ENCODE results near the gene SLC4A5.
A peak's percentile ranks its signal among the peaks of the same experiment; 100 is the strongest.

The SLC4A5 gene, protein sequence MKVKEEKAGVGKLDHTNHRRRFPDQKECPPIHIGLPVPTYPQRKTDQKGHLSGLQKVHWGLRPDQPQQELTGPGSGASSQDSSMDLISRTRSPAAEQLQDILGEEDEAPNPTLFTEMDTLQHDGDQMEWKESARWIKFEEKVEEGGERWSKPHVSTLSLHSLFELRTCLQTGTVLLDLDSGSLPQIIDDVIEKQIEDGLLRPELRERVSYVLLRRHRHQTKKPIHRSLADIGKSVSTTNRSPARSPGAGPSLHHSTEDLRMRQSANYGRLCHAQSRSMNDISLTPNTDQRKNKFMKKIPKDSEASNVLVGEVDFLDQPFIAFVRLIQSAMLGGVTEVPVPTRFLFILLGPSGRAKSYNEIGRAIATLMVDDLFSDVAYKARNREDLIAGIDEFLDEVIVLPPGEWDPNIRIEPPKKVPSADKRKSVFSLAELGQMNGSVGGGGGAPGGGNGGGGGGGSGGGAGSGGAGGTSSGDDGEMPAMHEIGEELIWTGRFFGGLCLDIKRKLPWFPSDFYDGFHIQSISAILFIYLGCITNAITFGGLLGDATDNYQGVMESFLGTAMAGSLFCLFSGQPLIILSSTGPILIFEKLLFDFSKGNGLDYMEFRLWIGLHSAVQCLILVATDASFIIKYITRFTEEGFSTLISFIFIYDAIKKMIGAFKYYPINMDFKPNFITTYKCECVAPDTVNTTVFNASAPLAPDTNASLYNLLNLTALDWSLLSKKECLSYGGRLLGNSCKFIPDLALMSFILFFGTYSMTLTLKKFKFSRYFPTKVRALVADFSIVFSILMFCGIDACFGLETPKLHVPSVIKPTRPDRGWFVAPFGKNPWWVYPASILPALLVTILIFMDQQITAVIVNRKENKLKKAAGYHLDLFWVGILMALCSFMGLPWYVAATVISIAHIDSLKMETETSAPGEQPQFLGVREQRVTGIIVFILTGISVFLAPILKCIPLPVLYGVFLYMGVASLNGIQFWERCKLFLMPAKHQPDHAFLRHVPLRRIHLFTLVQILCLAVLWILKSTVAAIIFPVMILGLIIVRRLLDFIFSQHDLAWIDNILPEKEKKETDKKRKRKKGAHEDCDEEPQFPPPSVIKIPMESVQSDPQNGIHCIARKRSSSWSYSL

GRCh38 chr2:74343316-74343715 is at the start of gene SLC4A5:
Gene SLC4A5, minus strand, starts transcription at chr2:74343416. Its CDS starts 28,393 bp downstream, at chr2:74315023.
- no peak for DNase-seq

DNA sequence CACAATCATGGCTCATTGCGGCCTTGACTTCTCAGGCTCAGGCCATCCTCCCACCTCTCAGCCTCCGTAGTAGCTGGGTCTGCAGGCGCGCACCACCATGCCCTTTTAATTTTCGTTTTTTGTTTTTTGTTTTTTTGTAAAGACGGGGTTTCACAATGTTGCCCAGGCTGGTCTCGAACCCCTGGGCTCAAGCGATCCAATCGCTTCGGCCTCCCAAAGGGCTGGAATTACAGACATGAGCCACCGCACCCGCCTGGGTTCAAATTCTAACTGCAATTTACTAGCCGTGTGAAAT is 49.2 kb upstream of the SLC4A5 start:
- no peak for DNase-seq

DNA sequence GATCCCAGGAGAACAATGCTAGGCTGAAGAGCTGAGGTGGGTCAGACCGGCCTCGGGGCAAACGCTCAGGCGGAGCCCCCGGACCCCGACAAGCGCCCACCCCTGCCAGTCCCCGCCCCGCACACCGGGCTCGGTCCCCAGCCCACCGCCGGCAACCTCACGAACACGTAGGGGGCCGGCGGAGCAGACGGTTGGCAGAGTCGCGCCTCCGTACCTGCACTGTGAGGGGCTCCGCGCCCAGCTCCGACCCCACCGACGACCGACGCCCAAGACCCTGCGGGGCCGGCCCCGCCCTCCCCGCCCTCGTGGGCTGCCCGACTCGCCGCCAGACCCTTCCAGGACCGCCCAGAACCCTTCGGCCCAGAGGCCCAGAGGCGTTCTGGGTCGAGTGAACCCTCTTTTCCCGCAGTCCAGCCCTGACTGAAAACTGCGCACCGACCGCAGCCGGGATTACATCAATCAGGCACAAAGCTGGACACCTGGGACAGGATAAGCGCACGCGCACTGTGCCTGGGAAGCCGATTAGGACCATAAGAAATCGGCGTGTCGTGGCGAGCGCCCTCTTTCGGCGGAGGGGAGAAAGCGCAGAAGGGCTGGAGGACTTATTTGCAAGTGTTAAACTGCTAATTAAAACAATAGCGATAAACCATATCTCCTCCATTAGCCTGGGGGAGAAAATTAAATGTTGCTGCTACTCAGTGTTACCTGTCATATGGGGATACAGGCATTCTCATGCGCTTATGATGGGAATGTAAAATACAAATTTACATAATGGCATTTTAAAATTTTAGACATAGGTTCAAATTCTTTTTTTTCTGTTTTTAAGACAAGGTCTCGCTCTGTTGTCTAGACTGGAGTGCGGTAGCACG is 48.6 kb upstream of the SLC4A5 start:
- DNase-seq = peak; percentile 92 to 94

DNA sequence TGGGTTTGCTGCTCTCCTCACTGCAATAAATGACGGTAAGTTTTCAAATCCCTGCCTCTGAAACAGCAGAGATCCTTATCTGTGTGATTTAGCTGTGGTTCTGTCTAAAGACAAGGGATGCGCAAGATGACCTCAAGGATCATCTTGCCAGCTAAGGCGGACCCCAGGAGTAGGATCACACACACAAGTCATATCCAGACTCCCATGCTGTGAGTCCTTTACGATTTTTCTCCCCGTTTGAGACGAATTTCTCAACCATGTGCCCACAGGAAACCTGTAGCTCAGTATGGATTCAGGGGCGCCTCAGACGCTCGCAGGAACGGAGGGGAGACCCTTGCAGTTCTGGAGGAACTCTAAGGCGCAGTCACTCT is 48.0 kb upstream of the SLC4A5 start:
- peak in 1 of 2 experiments; percentile 10 for DNase-seq

DNA sequence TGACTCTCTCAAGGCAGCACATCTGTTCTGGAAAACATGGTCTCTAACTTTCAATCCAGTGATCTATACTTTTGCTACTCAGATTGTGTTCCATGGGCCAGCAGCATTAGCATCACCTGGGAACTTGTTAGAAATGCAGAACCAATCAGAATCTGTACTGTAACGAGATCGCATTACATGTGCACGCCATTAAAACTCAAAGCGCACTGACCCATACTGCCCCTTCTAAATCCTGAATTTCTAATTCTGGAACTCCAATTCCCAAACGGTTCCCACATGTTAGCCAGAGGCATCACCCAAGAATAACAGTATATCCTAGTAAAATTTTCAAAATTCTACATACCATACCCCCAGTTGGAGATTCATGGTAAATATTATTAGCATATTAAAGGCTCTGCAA is 47.4 kb upstream of the SLC4A5 start:
- no peak for DNase-seq

GRCh38 chr2:74387346-74387745 is 44.1 kb upstream of the SLC4A5 start:
- DNase-seq = no peak

DNA sequence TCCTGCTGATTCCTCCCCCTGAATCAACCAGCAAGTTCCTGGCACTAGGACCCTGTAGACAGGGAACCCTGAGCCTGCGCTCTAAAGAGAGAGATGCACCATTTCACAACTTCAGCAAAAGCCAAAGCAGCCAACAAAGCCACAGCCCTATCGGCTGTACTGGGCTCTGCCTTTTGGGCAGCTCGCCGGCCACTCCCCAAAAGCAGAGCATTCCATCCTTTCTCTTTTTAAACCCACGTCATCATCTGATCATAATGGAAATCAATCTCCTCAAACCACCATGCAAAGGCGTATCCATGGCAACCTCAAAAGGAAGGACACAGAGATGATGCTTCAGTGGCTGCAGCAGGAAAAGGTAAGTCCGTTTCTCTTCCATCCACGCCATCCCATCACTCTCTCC is 42.2 kb upstream of the SLC4A5 start:
- DNase-seq = no peak

DNA sequence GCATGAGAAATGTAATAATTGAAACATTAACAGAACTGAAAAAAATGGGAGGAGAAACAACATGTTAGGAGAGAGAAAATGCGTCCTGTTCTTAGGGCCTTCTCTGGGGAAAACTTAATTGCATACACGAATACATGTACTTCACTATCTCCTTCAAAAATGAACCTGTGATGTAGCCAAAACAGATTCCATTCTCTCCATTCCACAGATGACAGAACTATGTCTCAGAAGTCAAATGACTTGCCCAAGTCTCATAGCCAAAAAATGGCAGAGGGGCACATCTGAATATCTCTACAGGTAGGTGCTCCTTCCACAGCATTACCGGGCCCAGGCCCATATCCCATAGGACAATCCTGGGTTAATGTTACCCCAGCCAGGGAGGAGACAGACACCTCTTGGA is 40.8 kb upstream of the SLC4A5 start:
- DNase-seq = no peak

- DNase-seq = no peak
Measured at GRCh38 chr2:74383254-74383653, 40.0 kb upstream of the SLC4A5 start.

DNA sequence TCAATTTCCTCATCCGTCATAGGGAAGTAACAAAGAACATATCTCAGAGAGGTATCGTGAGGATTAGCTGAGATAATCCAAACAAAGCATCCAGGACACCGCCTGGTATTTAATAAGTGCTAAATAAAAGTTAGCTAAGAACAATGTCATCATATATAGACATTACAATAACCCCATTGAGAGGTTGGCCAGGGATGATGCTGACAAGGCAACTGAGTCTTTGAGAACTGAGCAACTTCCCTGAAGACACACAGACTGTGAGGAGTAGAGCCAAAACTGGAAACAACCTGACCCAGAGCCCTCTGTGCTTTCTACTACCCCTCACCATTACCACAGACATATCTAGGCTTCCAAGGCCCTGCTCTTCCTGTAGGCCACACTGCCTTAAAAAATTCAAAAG is 38.5 kb upstream of the SLC4A5 start:
- no peak for DNase-seq

GRCh38 chr2:74379851-74380789 is 36.9 kb upstream of the SLC4A5 start, which contains the start of gene DCTN1:
Gene DCTN1, minus strand, starts transcription at chr2:74380311. Its CDS starts 274 bp downstream, at chr2:74380037.
- peak; percentile 8 to 18 for DNase-seq

DNA sequence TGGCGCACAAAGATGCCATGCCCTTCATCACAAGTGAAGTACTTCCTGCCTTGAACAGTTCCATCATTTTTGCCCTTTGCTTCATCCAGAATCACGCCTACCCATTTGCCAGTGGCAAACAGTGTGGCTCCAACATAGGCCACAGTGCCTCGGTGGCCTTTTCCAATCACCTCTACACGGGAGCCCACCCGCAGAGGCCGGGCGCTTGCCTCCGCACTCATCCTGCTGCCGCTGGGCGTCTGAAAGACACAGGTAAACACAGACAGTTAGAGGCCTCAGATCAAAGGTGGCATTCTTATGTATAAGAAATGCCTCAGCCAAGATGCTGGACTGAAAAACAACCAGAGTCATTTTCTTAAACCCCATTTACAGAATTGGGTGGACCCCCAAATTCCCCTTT is 34.8 kb upstream of the SLC4A5 start:
- DNase-seq = no peak

- peak in 1 of 2 experiments; percentile 12 for DNase-seq
Measured at GRCh38 chr2:74375838-74376237, 32.6 kb upstream of the SLC4A5 start.

- no peak for DNase-seq
Measured at GRCh38 chr2:74374509-74375205, 31.4 kb upstream of the SLC4A5 start.

DNA sequence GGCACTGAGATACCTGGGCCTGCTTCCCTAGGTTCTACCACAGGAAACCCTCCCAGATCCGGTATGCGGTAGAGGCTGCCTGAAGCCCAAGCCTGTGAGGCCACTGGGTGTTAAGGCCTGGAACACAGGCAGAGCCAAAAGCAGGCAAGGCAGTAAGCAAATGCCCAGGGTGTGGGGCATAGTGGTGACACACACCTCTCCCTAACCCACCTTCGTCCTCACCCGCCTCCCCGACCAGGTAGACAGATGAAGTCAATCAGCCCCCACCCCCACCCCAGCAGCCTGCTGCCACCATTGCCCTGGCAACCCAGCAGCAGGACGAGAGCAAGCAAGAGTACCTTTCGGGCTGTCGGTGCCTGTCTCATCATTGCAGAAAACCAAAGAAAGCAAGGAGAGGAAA is 30.8 kb upstream of the SLC4A5 start:
- no peak for DNase-seq

GRCh38 chr2:74373221-74373676 is 30.0 kb upstream of the SLC4A5 start:
- no peak for DNase-seq

DNA sequence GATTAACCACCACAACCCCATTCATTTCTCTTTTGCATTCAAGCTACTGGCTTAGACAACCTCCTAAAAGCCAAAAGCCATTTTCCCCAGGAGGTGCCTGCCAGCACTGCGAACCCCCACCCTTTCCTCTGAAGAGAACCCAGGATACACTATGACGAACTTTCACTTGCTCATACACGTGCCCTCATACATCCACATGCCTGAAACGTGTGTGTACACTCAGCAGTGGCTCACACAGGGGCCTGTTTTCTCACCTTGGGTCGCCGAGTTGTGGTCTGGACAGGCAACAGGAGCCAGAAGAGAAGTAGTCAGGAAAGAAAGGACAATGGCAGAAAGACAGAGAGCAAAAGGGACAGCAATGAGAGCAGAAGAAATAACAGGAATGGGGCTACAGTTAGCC is 29.5 kb upstream of the SLC4A5 start:
- no peak for DNase-seq

DNA sequence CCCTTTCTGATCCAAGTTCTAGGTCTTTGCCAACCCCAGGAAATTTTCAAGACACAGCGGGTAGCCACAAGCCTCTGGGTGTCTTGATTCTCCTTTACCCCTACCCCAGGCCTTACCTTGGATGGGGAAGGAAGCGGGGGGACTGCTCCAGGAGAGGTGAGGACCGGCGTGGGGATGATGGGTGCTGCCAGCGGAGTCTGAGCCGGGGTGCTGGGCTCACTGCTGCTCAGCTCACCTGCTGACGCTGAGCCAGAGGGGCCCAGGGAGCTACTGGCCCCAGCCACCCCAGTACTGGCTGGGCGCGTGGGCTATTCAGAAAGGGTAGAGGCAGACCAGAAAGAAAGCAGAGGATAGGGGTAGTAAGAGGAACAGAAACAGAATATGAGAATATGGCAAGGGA is 28.2 kb upstream of the SLC4A5 start:
- DNase-seq = no peak

- no peak for DNase-seq
Measured at GRCh38 chr2:74369976-74370375, 26.8 kb upstream of the SLC4A5 start.

DNA sequence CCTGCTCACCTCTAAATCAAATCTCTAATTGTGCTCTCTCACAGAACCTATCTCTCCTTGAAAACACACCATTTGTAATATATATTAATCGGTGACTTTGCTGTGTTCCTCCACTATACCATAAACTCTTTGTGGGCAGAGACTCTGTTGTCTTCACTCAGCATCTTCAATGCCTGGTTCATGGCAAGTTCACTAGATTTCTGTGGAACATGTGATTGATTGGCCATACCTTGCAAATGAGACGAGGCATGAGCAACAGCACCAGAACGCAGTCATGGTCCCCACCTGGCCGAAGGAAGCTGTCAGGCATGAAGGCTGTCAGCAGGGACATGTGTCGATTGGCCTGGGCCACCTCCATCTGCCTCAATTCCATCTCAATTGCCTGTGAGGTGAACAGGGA is 25.3 kb upstream of the SLC4A5 start:
- DNase-seq = no peak

GRCh38 chr2:74367789-74368188 is 24.6 kb upstream of the SLC4A5 start:
- DNase-seq = no peak

All from Kasumi-1 (cell line).